Activated naive CD4-positive, alpha-beta T cell treated with anti-CD3 and anti-CD28 coated beads, Interleukin-2, amount 10 ng/mL, durations not matched to agents 7 days and 5 days (primary cell): ENCODE data around the gene WDFY2.
A peak's percentile ranks its signal among the peaks of the same experiment; 100 is the strongest.

ENCODE experiments used
- CTCF ChIA-PET: fragments of 350-600 bp; sonication (Branson Sonifier 250); formaldehyde crosslinking; loops from one replicate; lab custom pipeline; 2021; ENCODE audit warnings: antibody characterized with exemption; lab: Charles Lee
- DNase-seq: peaks from one replicate; pipeline ENCODE4 v3.0.0-alpha.2; 2020
- H3K27ac Mint-ChIP-seq: one replicate; pipeline ENCODE4 v1.8.0; 2021; ENCODE audit warnings: mild to moderate bottlenecking, moderate library complexity, mixed read lengths
- H3K27me3 Mint-ChIP-seq: one replicate; pipeline ENCODE4 v1.8.0; 2021; ENCODE audit warnings: mild to moderate bottlenecking, mixed read lengths
- H3K36me3 Mint-ChIP-seq: one replicate; pipeline ENCODE4 v1.8.0; 2021; ENCODE audit warnings: mixed read lengths
- H3K4me1 Mint-ChIP-seq: one replicate; pipeline ENCODE4 v1.8.0; 2021; ENCODE audit warnings: mixed read lengths
- H3K4me3 Mint-ChIP-seq: one replicate; pipeline ENCODE4 v1.8.0; 2021; ENCODE audit warnings: mild to moderate bottlenecking, moderate library complexity, mixed read lengths
- H3K9me3 Mint-ChIP-seq: one replicate; pipeline ENCODE4 v1.8.0; 2021; ENCODE audit warnings: mixed read lengths

The WDFY2 gene

GRCh38 chr13:51739027-51739764, 154.9 kb downstream of the WDFY2 start:
- CTCF ChIA-PET: no interaction called here
- Mint-ChIP-seq H3K36me3 (peaks cover 27% of the 10 kb centered on the region), H3K4me1 (peaks cover 4% of the 10 kb centered on the region), H3K9me3 (no peaks in the 10 kb centered on the region), H3K27ac (no peak overlapping the region), H3K4me3 (no peak overlapping the region), H3K27me3 (no peaks in the 10 kb centered on the region)
- no peak for DNase-seq

GRCh38 chr13:51740698-51741097, 156.4 kb downstream of the WDFY2 start:
- CTCF ChIA-PET: interaction anchor here (0.7 kb wide), 1 partner anchor 23 kb away, joined by 4 read pairs; no protein-coding TSS in a partner anchor
- no peak overlapping the region for H3K4me3 Mint-ChIP-seq
- no peak for DNase-seq
- peaks cover 30% of the 10 kb centered on the region for H3K36me3 Mint-ChIP-seq
- H3K27me3 Mint-ChIP-seq: no peaks in the 10 kb centered on the region
- H3K27ac Mint-ChIP-seq: no peak overlapping the region
- H3K9me3 Mint-ChIP-seq: no peaks in the 10 kb centered on the region
- H3K4me1 Mint-ChIP-seq: peaks cover 4% of the 10 kb centered on the region

- H3K9me3 Mint-ChIP-seq: no peaks in the 10 kb centered on the region
- H3K4me1 Mint-ChIP-seq: peaks cover 4% of the 10 kb centered on the region
- H3K27ac Mint-ChIP-seq: no peak overlapping the region
- CTCF ChIA-PET: interaction anchor here (0.6 to 1.3 kb wide), 4 partner anchors 11 to 439 kb away, joined by 3 to 4 read pairs (median 3); no protein-coding TSS in a partner anchor
- no peak for DNase-seq
- no peak overlapping the region for H3K4me3 Mint-ChIP-seq
- H3K27me3 Mint-ChIP-seq: no peaks in the 10 kb centered on the region
- peaks cover 31% of the 10 kb centered on the region for H3K36me3 Mint-ChIP-seq
These were observed 157.8 kb downstream of the WDFY2 start for GRCh38 chr13:51742031-51742430.

GRCh38 chr13:51742611-51743010, 158.3 kb downstream of the WDFY2 start:
- H3K27ac Mint-ChIP-seq: no peak overlapping the region
- no peaks in the 10 kb centered on the region for H3K27me3 Mint-ChIP-seq
- peaks cover 30% of the 10 kb centered on the region for H3K36me3 Mint-ChIP-seq
- DNase-seq: no peak
- H3K4me3 Mint-ChIP-seq: no peak overlapping the region
- CTCF ChIA-PET: interaction anchor here (0.6 to 1.3 kb wide), 4 partner anchors 11 to 439 kb away, joined by 3 to 4 read pairs (median 3); no protein-coding TSS in a partner anchor
- peaks cover under 1% of the 10 kb centered on the region for H3K9me3 Mint-ChIP-seq
- peaks cover 2% of the 10 kb centered on the region for H3K4me1 Mint-ChIP-seq

GRCh38 chr13:51745243-51745642, 161.0 kb downstream of the WDFY2 start:
- Mint-ChIP-seq H3K27me3 (no peaks in the 10 kb centered on the region), H3K9me3 (peaks cover 12% of the 10 kb centered on the region), H3K36me3 (peaks cover 29% of the 10 kb centered on the region), H3K4me3 (no peak overlapping the region), H3K27ac (no peak overlapping the region), H3K4me1 (no peaks in the 10 kb centered on the region)
- DNase-seq: no peak
- CTCF ChIA-PET: no interaction called here

- H3K27ac Mint-ChIP-seq: no peak overlapping the region
- CTCF ChIA-PET: no interaction called here
- H3K4me1 Mint-ChIP-seq: no peaks in the 10 kb centered on the region
- H3K36me3 Mint-ChIP-seq: peaks cover 32% of the 10 kb centered on the region
- no peak for DNase-seq
- no peak overlapping the region for H3K4me3 Mint-ChIP-seq
- no peaks in the 10 kb centered on the region for H3K27me3 Mint-ChIP-seq
- H3K9me3 Mint-ChIP-seq: peaks cover 12% of the 10 kb centered on the region
These were observed 162.5 kb downstream of the WDFY2 start for GRCh38 chr13:51746802-51747201.

- DNase-seq: no peak
- Mint-ChIP-seq H3K4me3 (no peak overlapping the region), H3K4me1 (no peaks in the 10 kb centered on the region), H3K27ac (no peak overlapping the region), H3K36me3 (peaks cover 36% of the 10 kb centered on the region), H3K9me3 (peaks cover 12% of the 10 kb centered on the region), H3K27me3 (no peaks in the 10 kb centered on the region)
- CTCF ChIA-PET: no interaction called here
These were observed 163.5 kb downstream of the WDFY2 start for GRCh38 chr13:51747438-51748434.

GRCh38 chr13:51756651-51757050, 172.4 kb downstream of the WDFY2 start:
- H3K4me1 Mint-ChIP-seq: no peaks in the 10 kb centered on the region
- DNase-seq: no peak
- no peak overlapping the region for H3K27ac Mint-ChIP-seq
- CTCF ChIA-PET: interaction anchor here (0.8 kb wide), 1 partner anchor 41 kb away, joined by 5 read pairs; no protein-coding TSS in a partner anchor
- no peaks in the 10 kb centered on the region for H3K27me3 Mint-ChIP-seq
- H3K4me3 Mint-ChIP-seq: no peak overlapping the region
- H3K9me3 Mint-ChIP-seq: no peaks in the 10 kb centered on the region
- peaks cover 38% of the 10 kb centered on the region for H3K36me3 Mint-ChIP-seq

GRCh38 chr13:51758691-51759090, 174.4 kb downstream of the WDFY2 start:
- no peak overlapping the region for H3K4me3 Mint-ChIP-seq
- no peak overlapping the region for H3K27ac Mint-ChIP-seq
- peaks cover 34% of the 10 kb centered on the region for H3K36me3 Mint-ChIP-seq
- DNase-seq: no peak
- no peaks in the 10 kb centered on the region for H3K9me3 Mint-ChIP-seq
- peaks cover 4% of the 10 kb centered on the region for H3K4me1 Mint-ChIP-seq
- H3K27me3 Mint-ChIP-seq: no peaks in the 10 kb centered on the region
- CTCF ChIA-PET: interaction anchor here (1.5 kb wide), 1 partner anchor 305 kb away, joined by 3 read pairs; no protein-coding TSS in a partner anchor

GRCh38 chr13:51759240-51759639, 175.0 kb downstream of the WDFY2 start:
- H3K27me3 Mint-ChIP-seq: no peaks in the 10 kb centered on the region
- no peak overlapping the region for H3K27ac Mint-ChIP-seq
- CTCF ChIA-PET: no interaction called here
- H3K9me3 Mint-ChIP-seq: no peaks in the 10 kb centered on the region
- H3K4me3 Mint-ChIP-seq: no peak overlapping the region
- H3K36me3 Mint-ChIP-seq: peaks cover 34% of the 10 kb centered on the region
- H3K4me1 Mint-ChIP-seq: peaks cover 9% of the 10 kb centered on the region
- DNase-seq: no peak

- H3K36me3 Mint-ChIP-seq: peaks cover 31% of the 10 kb centered on the region
- no peaks in the 10 kb centered on the region for H3K27me3 Mint-ChIP-seq
- H3K9me3 Mint-ChIP-seq: no peaks in the 10 kb centered on the region
- CTCF ChIA-PET: interaction anchor here (0.7 kb wide), 1 partner anchor 55 kb away, joined by 3 read pairs; no protein-coding TSS in a partner anchor
- no peak for DNase-seq
- peaks cover 23% of the 10 kb centered on the region for H3K4me1 Mint-ChIP-seq
- no peak overlapping the region for H3K27ac Mint-ChIP-seq
- no peak overlapping the region for H3K4me3 Mint-ChIP-seq
These were observed 176.3 kb downstream of the WDFY2 start for GRCh38 chr13:51760592-51760991.

GRCh38 chr13:51761643-51762350, 177.5 kb downstream of the WDFY2 start:
- DNase-seq: no peak
- no peak overlapping the region for H3K27ac Mint-ChIP-seq
- H3K4me1 Mint-ChIP-seq: peaks cover 26% of the 10 kb centered on the region
- peaks cover 28% of the 10 kb centered on the region for H3K36me3 Mint-ChIP-seq
- CTCF ChIA-PET: no interaction called here
- no peak overlapping the region for H3K4me3 Mint-ChIP-seq
- no peaks in the 10 kb centered on the region for H3K9me3 Mint-ChIP-seq
- no peaks in the 10 kb centered on the region for H3K27me3 Mint-ChIP-seq

GRCh38 chr13:51763486-51763885, 179.2 kb downstream of the WDFY2 start:
- Mint-ChIP-seq H3K36me3 (peaks cover 27% of the 10 kb centered on the region), H3K27me3 (no peaks in the 10 kb centered on the region), H3K9me3 (no peaks in the 10 kb centered on the region), H3K4me1 (peaks cover 26% of the 10 kb centered on the region), H3K4me3 (no peak overlapping the region), H3K27ac (peak overlapping the region; percentile 10)
- CTCF ChIA-PET: interaction anchor here (1.0 to 1.6 kb wide), 3 partner anchors 23 to 173 kb away, joined by 4 to 6 read pairs (median 4); no protein-coding TSS in a partner anchor
- DNase-seq: no peak
